ENCODE data around the gene RPAIN.

Gene RPAIN

DNA sequence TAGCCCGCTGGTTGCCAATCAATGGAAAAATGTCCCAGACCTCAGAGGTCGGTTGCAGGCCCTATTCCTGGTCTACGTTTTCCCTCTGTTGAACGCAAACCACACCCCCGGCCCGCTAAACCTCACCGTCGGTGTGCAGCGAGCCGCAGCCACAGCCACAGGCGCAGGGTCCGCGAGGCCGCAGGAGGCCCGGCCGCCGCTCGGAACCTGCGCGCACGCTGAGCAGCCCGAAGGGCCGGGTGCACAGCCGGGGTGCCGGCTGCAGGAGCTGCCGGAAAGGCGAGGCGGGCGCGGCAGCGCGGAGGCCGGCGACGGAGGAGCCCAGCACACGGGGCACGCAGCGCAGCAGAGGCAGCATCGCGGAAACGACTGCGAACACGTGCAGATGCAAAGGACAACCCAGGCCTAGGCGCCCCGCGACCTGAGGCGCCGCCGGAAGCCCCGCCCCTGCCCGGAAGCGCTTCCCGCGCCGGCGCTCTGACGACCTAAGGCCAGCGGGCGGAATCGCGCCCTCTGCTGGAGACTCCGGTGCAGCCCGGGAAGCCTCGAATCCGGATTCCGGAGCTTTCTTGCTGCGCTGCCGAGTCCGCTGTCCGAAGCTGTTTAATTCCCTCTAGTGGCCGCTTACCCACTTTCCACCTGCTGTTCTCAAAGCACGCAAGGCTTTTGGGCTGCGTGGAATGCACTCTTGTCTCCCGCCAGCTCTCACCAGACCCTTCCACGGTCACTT, 18.9 kb downstream of the RPAIN start, which contains the start of gene C1QBP:
Gene C1QBP (minus strand): TSS at position 440 of the 730 bp plus-strand sequence. CDS start 82 bp downstream, at position 358.
- H3K27ac Mint-ChIP-seq, result peak within 1 kb of the TSS; percentile 90
- peaks cover 38% of the 10 kb centered on the region for H3K36me3 Mint-ChIP-seq
- no peaks in the 10 kb centered on the region for H3K9me3 Mint-ChIP-seq
- peak within 1 kb of the TSS; percentile 82 for H3K4me3 Mint-ChIP-seq
- H3K4me1 Mint-ChIP-seq, result peaks cover 43% of the 10 kb centered on the region
- no peaks in the 10 kb centered on the region for H3K27me3 Mint-ChIP-seq
- CTCF ChIA-PET, result interaction anchor here (0.7 to 2.9 kb wide), 22 partner anchors 7 to 190 kb away, joined by 3 to 11 read pairs (median 4); partner anchors contain the start of genes DHX33, NUP88 and RPAIN
- peak; percentile 94 for DNase-seq

GRCh38 chr17:5439446-5439764, 19.4 kb downstream of the RPAIN start:
- no peak for DNase-seq
- CTCF ChIA-PET, result interaction anchor here (0.7 to 2.9 kb wide), 22 partner anchors 8 to 190 kb away, joined by 3 to 11 read pairs (median 4); partner anchors contain the start of genes DHX33, NUP88 and RPAIN
- H3K4me1 Mint-ChIP-seq, result peaks cover 43% of the 10 kb centered on the region
- H3K27me3 Mint-ChIP-seq, result no peaks in the 10 kb centered on the region
- H3K36me3 Mint-ChIP-seq, result peaks cover 38% of the 10 kb centered on the region
- H3K4me3 Mint-ChIP-seq, result peak overlapping the region; percentile 82
- no peaks in the 10 kb centered on the region for H3K9me3 Mint-ChIP-seq
- peak overlapping the region; percentile 90 for H3K27ac Mint-ChIP-seq

DNA sequence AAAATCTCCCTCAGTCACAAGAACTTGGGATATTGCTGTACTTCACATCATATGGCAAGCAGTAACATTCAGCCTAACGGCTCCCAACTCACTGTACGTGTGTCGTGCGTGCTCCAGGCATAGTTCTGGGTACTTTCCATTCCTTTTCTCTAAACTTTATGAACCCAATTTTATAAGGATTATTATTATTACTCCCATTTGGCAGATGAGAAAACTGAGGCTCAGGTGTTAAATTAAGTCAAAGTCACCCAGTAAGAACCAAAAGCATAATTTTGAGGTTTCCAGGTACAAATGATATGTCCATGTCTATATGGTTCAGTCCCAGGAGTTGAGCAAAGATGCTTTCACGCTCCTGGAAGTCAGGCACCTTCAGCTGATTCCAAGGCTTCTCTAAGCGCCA, 23.7 kb downstream of the RPAIN start:
- Mint-ChIP-seq H3K9me3 (no peaks in the 10 kb centered on the region), H3K36me3 (peaks cover 30% of the 10 kb centered on the region), H3K4me1 (peaks cover 11% of the 10 kb centered on the region), H3K27me3 (no peaks in the 10 kb centered on the region), H3K4me3 (no peak overlapping the region), H3K27ac (no peak overlapping the region)
- DNase-seq, result no peak
- CTCF ChIA-PET, result no interaction called here

GRCh38 chr17:5444209-5444608, 24.2 kb downstream of the RPAIN start:
- Mint-ChIP-seq H3K9me3 (no peaks in the 10 kb centered on the region), H3K4me3 (no peak overlapping the region), H3K4me1 (peaks cover 9% of the 10 kb centered on the region), H3K27ac (no peak overlapping the region), H3K36me3 (peaks cover 31% of the 10 kb centered on the region), H3K27me3 (no peaks in the 10 kb centered on the region)
- DNase-seq, result no peak
- CTCF ChIA-PET, result no interaction called here

DNA sequence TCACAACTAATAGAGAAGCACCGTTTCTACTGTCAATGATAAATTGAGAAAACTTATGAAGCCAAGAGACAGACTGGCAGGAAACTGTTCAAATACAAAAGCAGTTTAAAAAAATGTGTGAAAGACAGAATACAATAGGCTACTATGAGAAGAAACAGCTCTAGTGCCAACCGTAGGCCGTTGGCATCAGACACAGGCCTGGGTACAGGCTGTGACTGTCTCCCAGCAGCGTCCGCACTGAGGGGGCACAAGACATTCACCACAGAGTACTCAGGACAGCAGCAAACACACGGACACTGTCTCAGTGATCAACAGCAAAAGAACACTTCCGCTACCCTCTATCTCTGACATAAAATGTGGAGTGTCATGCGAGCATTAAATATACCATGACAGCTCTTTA, 26.8 kb downstream of the RPAIN start:
- Mint-ChIP-seq H3K27ac (no peak overlapping the region), H3K9me3 (no peaks in the 10 kb centered on the region), H3K27me3 (no peaks in the 10 kb centered on the region), H3K36me3 (peaks cover 39% of the 10 kb centered on the region), H3K4me1 (no peaks in the 10 kb centered on the region), H3K4me3 (no peak overlapping the region)
- DNase-seq, result no peak
- CTCF ChIA-PET, result no interaction called here

DNA sequence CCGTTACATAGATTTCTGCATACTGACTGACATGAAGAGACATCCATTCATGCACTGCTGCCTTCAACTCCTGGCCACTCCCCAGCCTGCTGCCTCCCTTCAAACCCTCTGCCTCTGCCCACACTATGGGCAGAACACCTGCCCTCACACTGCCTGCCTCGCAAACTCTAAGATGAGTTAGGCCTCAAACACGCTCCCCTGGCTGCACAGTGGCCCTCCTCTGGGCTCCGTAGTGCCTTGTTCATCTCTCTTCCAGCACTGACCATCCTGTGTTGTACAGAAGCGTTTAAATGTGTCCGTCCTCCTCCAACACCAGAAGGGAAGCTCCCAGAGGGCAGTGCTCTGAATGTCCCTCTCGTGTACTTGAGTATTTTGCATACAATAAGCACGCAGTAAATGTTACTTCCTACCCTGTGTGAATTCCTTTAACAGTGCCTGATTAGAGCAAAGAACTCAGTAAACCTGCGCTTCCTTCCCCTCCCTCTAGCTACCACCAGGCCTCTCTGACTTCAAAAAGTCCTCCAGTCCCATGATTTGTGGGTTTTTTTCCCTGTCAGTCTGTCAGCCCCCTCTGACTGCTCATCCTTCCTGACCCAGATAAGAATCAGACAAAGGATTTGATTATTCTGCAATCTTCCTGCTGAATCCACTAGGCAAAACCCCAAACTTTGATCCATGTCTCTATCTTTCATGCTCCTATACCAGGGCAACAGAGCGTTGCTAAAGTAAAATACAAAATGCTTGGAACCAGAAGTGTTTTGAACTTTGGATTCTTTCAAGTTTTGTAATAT, 44.9 kb downstream of the RPAIN start:
- CTCF ChIA-PET, result no interaction called here
- Mint-ChIP-seq H3K4me1 (peaks cover 40% of the 10 kb centered on the region), H3K9me3 (no peaks in the 10 kb centered on the region), H3K36me3 (peaks cover 27% of the 10 kb centered on the region), H3K27ac (no peak overlapping the region), H3K27me3 (no peaks in the 10 kb centered on the region), H3K4me3 (no peak overlapping the region)
- DNase-seq, result no peak

DNA sequence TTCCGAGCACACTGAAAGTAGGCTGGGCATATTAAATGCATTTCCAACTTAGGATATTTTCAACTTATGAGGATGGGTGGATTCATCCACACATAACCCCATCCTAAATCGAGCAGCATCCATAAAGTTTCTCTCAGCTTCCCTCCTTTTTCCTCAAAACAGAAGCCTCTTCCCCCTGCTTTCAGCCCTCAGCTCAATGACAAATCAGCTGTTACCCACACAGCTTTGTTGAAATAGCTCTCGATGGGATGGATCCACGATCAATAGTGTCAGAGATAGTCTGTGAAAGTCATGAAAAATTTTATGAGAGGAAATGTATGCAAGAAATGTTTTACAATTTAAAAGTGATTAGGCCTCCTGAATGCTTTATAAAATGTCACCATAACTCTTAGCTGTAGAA, 46.3 kb downstream of the RPAIN start:
- no peak for DNase-seq
- Mint-ChIP-seq H3K9me3 (no peaks in the 10 kb centered on the region), H3K4me1 (peaks cover 43% of the 10 kb centered on the region), H3K27ac (no peak overlapping the region), H3K4me3 (no peak overlapping the region), H3K27me3 (no peaks in the 10 kb centered on the region), H3K36me3 (peaks cover 17% of the 10 kb centered on the region)
- CTCF ChIA-PET, result interaction anchor here (0.9 to 1.1 kb wide), 2 partner anchors 26 to 27 kb away, joined by 3 read pairs; no protein-coding TSS in a partner anchor

- H3K9me3 Mint-ChIP-seq, result no peaks in the 10 kb centered on the region
- peak overlapping the region; percentile 84 for H3K4me3 Mint-ChIP-seq
- no peak overlapping the region for H3K27ac Mint-ChIP-seq
- CTCF ChIA-PET, result no interaction called here
- H3K36me3 Mint-ChIP-seq, result peaks cover 21% of the 10 kb centered on the region
- no peak for DNase-seq
- H3K4me1 Mint-ChIP-seq, result peaks cover 43% of the 10 kb centered on the region
- no peaks in the 10 kb centered on the region for H3K27me3 Mint-ChIP-seq
These were observed 47.4 kb downstream of the RPAIN start for GRCh38 chr17:5467416-5467815.

- no peak for DNase-seq
- H3K4me3 Mint-ChIP-seq, result peak overlapping the region; percentile 84
- H3K4me1 Mint-ChIP-seq, result peaks cover 43% of the 10 kb centered on the region
These were observed 48.1 kb downstream of the RPAIN start for GRCh38 chr17:5468075-5468473.

DNA sequence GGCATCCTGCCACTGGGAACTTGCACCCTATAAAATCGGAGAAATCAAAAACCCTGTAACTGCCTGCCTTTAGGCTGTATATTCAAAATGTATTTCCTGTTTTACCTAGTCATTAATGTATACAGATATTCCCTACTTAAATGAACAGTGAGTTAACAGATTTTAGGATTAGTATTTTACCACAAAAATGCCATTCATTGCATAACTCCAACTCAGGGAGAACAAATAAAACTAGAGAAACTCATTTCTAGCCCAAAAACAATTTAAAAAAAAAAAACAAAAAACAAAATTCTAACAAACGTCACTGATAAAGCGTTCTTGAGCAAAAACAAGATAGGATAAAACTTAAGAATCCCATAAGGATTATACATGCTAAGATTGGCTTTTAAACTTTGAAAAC, 52.5 kb downstream of the RPAIN start:
- H3K4me1 Mint-ChIP-seq, result peaks cover 17% of the 10 kb centered on the region
- H3K27me3 Mint-ChIP-seq, result no peaks in the 10 kb centered on the region
- no peak for DNase-seq
- no peaks in the 10 kb centered on the region for H3K9me3 Mint-ChIP-seq
- no peak overlapping the region for H3K4me3 Mint-ChIP-seq
- peaks cover 41% of the 10 kb centered on the region for H3K36me3 Mint-ChIP-seq
- CTCF ChIA-PET, result no interaction called here
- H3K27ac Mint-ChIP-seq, result no peak overlapping the region

More at GRCh38 chr17:5468075-5468473, 48.1 kb downstream of the RPAIN start:
- peaks cover 22% of the 10 kb centered on the region for H3K36me3 Mint-ChIP-seq
- H3K27ac Mint-ChIP-seq, result peak overlapping the region; percentile 38
- H3K9me3 Mint-ChIP-seq, result no peaks in the 10 kb centered on the region
- H3K27me3 Mint-ChIP-seq, result no peaks in the 10 kb centered on the region
- CTCF ChIA-PET, result interaction anchor here (1.2 kb wide), 1 partner anchor 29 kb away, joined by 3 read pairs; the partner anchor contains the start of gene C1QBP

DNA sequence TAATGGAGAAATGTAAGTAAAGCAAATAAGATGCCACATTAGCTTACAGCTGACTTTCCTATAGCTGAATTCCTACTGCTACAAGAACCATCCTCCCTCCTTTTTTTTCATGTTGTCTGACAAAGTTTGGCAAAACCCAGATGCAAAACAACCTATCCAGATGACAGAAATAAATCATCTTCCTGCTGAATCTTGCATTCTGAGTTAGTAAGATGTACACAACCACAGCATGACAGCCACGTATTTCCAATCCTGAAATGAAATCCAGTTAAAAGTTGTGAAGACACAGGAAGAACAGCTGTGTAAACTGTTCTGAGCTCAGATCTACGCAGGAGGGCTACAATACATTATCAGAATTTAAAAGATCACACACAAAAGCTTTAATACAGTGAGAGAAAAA, 53.9 kb downstream of the RPAIN start:
- Mint-ChIP-seq H3K4me1 (peaks cover 11% of the 10 kb centered on the region), H3K27me3 (no peaks in the 10 kb centered on the region), H3K4me3 (no peak overlapping the region), H3K27ac (no peak overlapping the region), H3K36me3 (peaks cover 51% of the 10 kb centered on the region), H3K9me3 (no peaks in the 10 kb centered on the region)
- CTCF ChIA-PET, result no interaction called here
- no peak for DNase-seq

GRCh38 chr17:5478992-5479391, 59.0 kb downstream of the RPAIN start:
- Mint-ChIP-seq H3K27me3 (no peaks in the 10 kb centered on the region), H3K4me1 (peaks cover 12% of the 10 kb centered on the region), H3K4me3 (no peak overlapping the region), H3K9me3 (no peaks in the 10 kb centered on the region), H3K36me3 (peaks cover 72% of the 10 kb centered on the region), H3K27ac (no peak overlapping the region)
- CTCF ChIA-PET, result no interaction called here
- no peak for DNase-seq

- Mint-ChIP-seq H3K9me3 (no peaks in the 10 kb centered on the region), H3K4me1 (peaks cover 32% of the 10 kb centered on the region), H3K36me3 (peaks cover 67% of the 10 kb centered on the region), H3K27me3 (no peaks in the 10 kb centered on the region), H3K4me3 (no peak overlapping the region), H3K27ac (no peak overlapping the region)
- CTCF ChIA-PET, result no interaction called here
- DNase-seq, result no peak
These were observed 61.0 kb downstream of the RPAIN start for GRCh38 chr17:5480962-5481361.

DNA sequence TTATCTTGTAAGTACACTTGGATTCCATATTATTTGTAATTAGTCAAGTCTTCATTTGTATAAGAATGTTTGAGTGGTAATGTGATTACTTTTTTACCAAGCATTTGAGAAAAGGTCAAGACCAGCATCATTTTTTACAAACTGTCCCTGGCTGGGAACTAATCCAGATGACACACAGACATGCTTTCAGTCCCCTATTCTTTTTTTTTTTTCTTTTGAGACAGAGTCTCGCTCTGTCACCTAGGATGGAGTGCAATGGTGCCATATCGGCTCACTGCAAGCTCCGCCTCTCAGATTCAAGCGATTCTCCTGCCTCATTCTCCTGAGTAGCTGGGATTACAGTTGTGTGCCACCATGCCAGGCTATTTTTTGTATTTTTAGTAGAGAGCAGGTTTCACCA, 61.5 kb downstream of the RPAIN start:
- Mint-ChIP-seq H3K27me3 (no peaks in the 10 kb centered on the region), H3K36me3 (peaks cover 65% of the 10 kb centered on the region), H3K4me3 (no peak overlapping the region), H3K4me1 (peaks cover 32% of the 10 kb centered on the region), H3K9me3 (no peaks in the 10 kb centered on the region), H3K27ac (no peak overlapping the region)
- DNase-seq, result no peak
- CTCF ChIA-PET, result no interaction called here
